GM12892 (cell line): ENCODE data around the gene GPR107.

ENCODE experiments used
- POLR2A ChIP-seq: IDR thresholded peaks from 2 replicates; pipeline ENCODE4 v1.6.1; 2011; ENCODE audit warnings: low read depth, low read length, control low read depth
- TAF1 ChIP-seq: IDR thresholded peaks from 2 replicates; pipeline ENCODE4 v1.6.1; 2011; ENCODE audit warnings: low read depth, mild to moderate bottlenecking, control low read depth, low read length, borderline replicate concordance

DNA sequence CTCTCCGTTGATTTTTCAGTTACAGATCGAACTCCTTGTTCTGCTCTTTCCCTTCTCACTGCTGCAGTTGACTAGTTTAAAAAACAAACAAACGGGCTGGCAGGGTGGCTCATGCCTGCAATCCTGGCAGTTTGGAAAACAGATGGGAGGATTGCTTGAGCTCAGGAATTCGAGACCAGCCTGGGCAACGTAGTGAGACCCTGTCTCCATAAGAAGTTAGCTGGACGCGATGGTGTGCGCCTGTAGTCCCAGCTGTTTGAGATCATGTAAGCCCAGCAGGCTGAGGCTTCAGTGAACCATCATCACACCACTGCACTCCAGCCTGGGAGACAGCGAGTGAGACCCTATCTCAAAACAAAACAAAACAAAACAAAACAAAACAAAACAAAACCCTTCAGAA lies 67.1 kb downstream of the GPR107 start:
- TF ChIP-seq TAF1 = no peak
- TF ChIP-seq POLR2A = no peak
